HG02938 (cell line): ENCODE data around the gene AMOT.

Experiments used
- ATAC-seq: cut with Tn5 transposase; IDR thresholded peaks from one replicate; pipeline ENCODE4 v1.9.1; 2021; ENCODE audit warnings: mild to moderate bottlenecking, moderate library complexity; ENCODE audit not compliant: unreplicated experiment

Gene AMOT

GRCh38 chrX:112839856-112840255 lies 775 bp downstream of the AMOT start:
- no peak for ATAC-seq

GRCh38 chrX:112837531-112837930 lies 3.1 kb downstream of the AMOT start:
- ATAC-seq = no peak

- ATAC-seq = no peak
Measured at GRCh38 chrX:112835019-112835418, 5.6 kb downstream of the AMOT start.

GRCh38 chrX:112834031-112834845 lies 6.4 kb downstream of the AMOT start:
- no peak for ATAC-seq

GRCh38 chrX:112832481-112833095 lies 8.0 kb downstream of the AMOT start:
- ATAC-seq = no peak

GRCh38 chrX:112830540-112830939 lies 10.1 kb downstream of the AMOT start:
- no peak for ATAC-seq

GRCh38 chrX:112827292-112827903 lies 13.2 kb downstream of the AMOT start:
- ATAC-seq = no peak

GRCh38 chrX:112826023-112826422 lies 14.6 kb downstream of the AMOT start:
- no peak for ATAC-seq

GRCh38 chrX:112822892-112823291 lies 17.7 kb downstream of the AMOT start:
- no peak for ATAC-seq

- ATAC-seq = no peak
Measured at GRCh38 chrX:112820364-112821268, 20.0 kb downstream of the AMOT start.

GRCh38 chrX:112819813-112820212 lies 20.8 kb downstream of the AMOT start:
- no peak for ATAC-seq

- no peak for ATAC-seq
Measured at GRCh38 chrX:112819008-112819640, 21.5 kb downstream of the AMOT start.

GRCh38 chrX:112818114-112819007 lies 22.3 kb downstream of the AMOT start:
- ATAC-seq = no peak

GRCh38 chrX:112816908-112817307 lies 23.7 kb downstream of the AMOT start:
- ATAC-seq = no peak

GRCh38 chrX:112814496-112814895 lies 26.1 kb downstream of the AMOT start:
- ATAC-seq = no peak

- ATAC-seq = no peak
Measured at GRCh38 chrX:112812741-112813140, 27.9 kb downstream of the AMOT start.

GRCh38 chrX:112808651-112809195 lies 31.9 kb downstream of the AMOT start:
- ATAC-seq = no peak

GRCh38 chrX:112808007-112808406 lies 32.6 kb downstream of the AMOT start:
- no peak for ATAC-seq

GRCh38 chrX:112803060-112803459 lies 37.6 kb downstream of the AMOT start:
- no peak for ATAC-seq
